GM12865 (cell line): ENCODE data around the gene BCL2L12.

ENCODE experiments used
- DNase-seq: peaks from one replicate; pipeline ENCODE4 v3.0.0; 2010; ENCODE audit warnings: low read depth
- H3K4me3 ChIP-seq: 2 replicates; pipeline ENCODE4 v1.5.1; 2011; ENCODE audit warnings: mild to moderate bottlenecking, low read depth, low read length, control low read depth
- TF ChIP-seq, protein P1 (sequence below): IDR thresholded peaks from 2 replicates; pipeline ENCODE4 v1.5.1; 2011; ENCODE audit warnings: low read length, control low read depth, low read depth, inconsistent platforms; ENCODE audit not compliant: insufficient read depth; ENCODE audit errors: missing control alignments

BCL2L12 gene

DNA sequence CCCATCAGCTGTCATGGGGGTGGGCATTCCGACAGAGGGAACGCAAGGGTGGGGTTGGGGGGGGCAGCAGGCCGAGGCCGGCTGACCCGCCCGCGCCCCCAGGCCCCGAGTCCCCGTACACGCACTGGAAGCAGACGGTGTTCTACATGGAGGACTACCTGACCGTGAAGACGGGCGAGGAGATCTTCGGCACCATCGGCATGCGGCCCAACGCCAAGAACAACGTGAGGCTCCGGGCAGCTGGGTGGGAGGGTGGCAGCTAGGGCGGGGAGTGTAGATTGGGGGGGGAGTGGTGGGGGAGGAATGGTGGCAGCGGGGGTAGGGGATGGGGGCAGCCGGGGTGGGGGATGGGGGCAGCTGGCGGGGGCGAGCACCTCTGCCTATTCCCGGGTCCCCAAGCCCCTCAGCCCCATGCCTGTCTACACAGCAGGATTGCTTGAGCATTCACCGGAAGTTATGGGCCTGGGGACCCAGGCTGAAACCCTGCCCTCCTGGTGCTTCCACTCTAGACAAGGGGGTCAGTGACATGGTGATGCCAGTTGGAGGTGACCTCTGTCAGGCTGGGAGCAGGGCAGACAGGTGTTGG is 20.9 kb downstream of the BCL2L12 start:
- H3K4me3 ChIP-seq = no peak overlapping the region
- DNase-seq = no peak
- TF ChIP-seq, protein P1, sequence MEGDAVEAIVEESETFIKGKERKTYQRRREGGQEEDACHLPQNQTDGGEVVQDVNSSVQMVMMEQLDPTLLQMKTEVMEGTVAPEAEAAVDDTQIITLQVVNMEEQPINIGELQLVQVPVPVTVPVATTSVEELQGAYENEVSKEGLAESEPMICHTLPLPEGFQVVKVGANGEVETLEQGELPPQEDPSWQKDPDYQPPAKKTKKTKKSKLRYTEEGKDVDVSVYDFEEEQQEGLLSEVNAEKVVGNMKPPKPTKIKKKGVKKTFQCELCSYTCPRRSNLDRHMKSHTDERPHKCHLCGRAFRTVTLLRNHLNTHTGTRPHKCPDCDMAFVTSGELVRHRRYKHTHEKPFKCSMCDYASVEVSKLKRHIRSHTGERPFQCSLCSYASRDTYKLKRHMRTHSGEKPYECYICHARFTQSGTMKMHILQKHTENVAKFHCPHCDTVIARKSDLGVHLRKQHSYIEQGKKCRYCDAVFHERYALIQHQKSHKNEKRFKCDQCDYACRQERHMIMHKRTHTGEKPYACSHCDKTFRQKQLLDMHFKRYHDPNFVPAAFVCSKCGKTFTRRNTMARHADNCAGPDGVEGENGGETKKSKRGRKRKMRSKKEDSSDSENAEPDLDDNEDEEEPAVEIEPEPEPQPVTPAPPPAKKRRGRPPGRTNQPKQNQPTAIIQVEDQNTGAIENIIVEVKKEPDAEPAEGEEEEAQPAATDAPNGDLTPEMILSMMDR = no peak

DNA sequence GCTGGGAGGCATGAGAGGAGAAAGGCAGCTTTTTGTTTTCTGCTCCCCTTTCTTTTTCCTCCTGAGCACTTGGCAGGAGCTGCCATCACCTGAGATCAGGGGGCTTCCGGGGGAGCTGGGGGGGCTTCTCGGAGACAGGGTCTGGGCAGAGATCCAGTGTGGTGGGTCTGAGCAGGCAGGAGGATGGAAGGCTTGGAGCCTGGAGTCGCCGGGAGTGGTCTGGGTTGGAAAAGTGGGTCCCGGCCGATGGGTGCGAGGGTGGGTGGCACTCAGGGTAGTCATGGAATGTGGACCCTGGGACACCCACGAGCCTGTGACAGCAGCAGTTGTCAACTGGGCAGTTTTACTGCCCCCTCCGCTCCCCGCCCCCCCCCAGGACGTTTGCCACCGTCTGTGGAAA is 21.4 kb downstream of the BCL2L12 start:
- H3K4me3 ChIP-seq = no peak overlapping the region
- DNase-seq = no peak
- TF ChIP-seq, protein P1 = no peak

DNA sequence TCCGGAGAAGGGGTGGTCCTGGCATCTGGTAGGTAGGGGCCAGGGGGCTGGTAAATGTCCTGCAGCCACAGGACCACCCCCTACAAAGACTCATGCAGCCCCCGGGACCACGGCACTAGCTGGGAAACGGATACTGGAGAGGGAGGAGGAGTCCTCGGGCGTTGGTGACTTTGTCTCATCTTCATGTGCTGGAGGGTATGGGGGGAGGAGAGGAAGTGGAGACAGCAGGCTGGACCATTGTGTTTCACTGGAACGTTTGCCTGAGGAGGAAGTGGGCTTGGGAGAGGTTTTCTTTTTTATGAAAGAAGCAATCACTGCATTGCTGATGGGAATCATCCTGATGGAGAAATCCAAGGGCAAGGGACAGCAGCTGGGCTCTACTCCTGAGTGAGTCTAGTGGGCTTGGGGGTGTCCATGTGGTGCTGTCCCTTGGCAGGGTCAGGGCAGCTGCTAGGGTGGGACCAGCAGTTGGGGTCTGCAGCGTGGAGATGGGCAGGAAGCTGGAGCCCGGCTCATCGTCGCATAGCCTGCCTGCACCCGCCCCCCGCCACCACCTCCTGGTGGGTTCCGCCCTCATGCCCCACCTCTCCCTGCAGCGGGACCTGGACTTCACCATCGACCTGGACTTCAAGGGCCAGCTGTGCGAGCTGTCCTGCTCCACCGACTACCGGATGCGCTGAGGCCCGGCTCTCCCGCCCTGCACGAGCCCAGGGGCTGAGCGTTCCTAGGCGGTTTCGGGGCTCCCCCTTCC is 22.0 kb downstream of the BCL2L12 start:
- no peak for DNase-seq
- TF ChIP-seq, protein P1 = no peak
- no peak overlapping the region for H3K4me3 ChIP-seq

DNA sequence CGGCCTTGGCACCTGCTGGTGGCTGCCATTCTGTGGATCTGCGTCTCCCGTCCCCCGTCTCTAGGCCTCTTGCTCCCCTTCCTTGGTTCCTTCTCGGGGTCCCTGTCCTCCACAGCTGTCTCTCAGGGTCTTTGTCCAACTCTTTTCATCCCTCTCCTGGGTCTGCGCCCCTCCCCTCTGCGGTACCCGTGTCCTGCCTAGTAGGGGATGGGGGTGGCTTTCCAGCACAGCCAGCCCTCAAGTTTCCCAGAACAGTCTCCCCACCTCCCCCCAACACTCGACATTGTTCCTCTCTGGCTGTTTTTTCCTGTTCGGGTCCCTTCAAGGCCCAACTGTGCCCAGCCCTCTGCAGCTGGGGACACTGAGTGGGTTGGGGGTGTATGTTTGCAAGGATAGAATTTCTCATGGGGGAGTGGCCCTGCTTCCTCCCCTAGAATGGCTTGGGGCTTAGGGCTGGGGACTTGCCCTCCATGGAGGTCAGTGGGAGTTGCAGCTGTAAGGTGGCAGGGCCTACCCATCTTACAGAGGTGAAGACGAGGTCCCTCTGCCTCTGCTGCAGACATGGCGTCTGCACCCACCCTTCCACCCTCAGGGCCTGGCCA is 22.9 kb downstream of the BCL2L12 start:
- H3K4me3 ChIP-seq = no peak overlapping the region
- DNase-seq = peak; percentile 22
- TF ChIP-seq, protein P1 = no peak

DNA sequence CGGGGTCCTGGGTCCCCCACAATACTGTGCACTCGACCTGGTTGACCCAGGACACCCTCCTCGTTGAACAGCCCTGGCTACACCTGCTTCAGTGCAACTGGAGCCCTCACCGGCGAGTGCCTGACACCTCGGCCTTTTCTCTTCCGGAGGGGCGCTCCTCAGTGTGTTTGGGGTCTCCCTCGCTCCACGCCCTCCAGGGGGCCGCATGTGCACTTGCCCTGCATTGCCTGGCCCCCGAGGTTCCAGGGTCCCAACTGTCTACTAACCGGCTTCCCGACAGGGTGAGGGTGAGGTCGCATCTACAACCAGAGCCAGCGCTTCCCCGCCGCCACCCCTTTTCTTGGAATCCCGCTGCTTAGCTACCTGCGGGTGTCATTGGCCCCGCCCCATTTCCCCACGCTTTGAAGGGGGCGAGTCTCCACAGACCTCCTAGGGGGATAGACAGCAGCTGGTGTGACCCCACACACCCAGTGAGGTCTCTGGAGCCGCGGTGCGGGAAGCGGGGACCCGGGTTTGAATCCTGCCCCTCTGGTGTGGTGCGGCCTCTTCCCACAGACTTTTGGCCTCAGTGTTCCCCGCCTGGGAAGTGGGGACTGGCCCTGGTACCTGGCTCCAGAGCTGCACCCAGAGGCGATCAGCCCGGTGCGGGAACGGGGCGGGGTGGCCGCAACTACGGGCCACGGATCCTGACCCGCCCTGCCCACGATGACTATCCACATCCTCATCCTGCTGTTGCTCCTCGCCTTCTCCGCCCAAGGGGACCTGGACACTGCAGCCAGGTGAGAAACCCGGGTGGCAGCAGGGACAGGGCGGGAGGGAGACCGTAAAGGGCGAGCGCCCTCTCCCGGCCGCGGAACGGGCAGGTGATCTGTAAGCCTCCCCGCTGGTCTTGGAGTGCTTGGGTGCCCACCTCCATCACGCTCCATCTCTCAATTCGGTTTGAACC is 23.7 kb downstream of the BCL2L12 start, which contains the start of gene ADM5:
TSS of gene ADM5 (plus strand) at position 462 of the 946 bp plus-strand sequence. CDS start at position 706, 244 bp downstream.
- DNase-seq = peak; percentile 50
- TF ChIP-seq, protein P1 = peak; percentile 51
- no peak within 1 kb of the TSS for H3K4me3 ChIP-seq

DNA sequence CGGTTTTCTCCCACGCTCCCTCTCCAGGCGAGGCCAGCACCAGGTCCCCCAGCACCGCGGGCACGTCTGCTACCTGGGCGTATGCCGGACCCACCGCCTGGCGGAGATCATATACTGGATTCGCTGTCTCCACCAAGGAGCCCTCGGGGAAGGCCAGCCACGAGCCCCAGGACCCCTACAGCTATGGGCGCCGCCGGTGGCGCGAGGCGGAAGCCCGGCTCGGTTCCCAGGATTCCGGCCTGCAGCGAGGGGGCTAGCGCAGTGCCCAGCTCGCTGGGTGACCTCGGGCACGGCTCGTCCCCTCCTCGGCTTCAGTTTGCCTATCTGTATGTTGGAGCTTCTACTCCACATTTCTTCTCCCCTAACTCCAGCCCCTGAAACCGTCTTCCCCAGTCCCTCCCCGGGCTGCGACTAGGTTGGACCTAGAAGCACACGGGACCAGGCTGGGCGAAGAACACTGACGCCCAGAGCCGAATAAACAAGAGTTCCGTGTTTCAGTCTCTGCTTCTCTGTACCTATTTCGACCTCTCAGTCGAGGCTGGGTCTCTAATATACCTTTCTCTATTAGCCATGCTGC is 24.4 kb downstream of the BCL2L12 start:
- no peak overlapping the region for H3K4me3 ChIP-seq
- TF ChIP-seq, protein P1 = no peak

More for the DNA sequence above, 24.4 kb downstream of the BCL2L12 start:
- no peak for DNase-seq
